HG02870 (cell line): Measurements from ENCODE around the gene DOK4.

ENCODE experiments used
- ATAC-seq: cut with Tn5 transposase; IDR thresholded peaks from one replicate; pipeline ENCODE4 v1.9.1; 2021; ENCODE audit warnings: mild to moderate bottlenecking, moderate library complexity; ENCODE audit not compliant: unreplicated experiment

The DOK4 gene

GRCh38 chr16:57478396-57479204 lies 7.7 kb downstream of the DOK4 start:
- no peak for ATAC-seq

GRCh38 chr16:57477531-57478202 lies 8.6 kb downstream of the DOK4 start:
- ATAC-seq, result no peak

GRCh38 chr16:57476546-57477410 lies 9.5 kb downstream of the DOK4 start:
- no peak for ATAC-seq

- peak; percentile 83 for ATAC-seq
Measured at GRCh38 chr16:57475711-57476339, 10.5 kb downstream of the DOK4 start.

GRCh38 chr16:57474671-57475661 lies 11.3 kb downstream of the DOK4 start:
- no peak for ATAC-seq

- no peak for ATAC-seq
Measured at GRCh38 chr16:57473906-57474305, 12.4 kb downstream of the DOK4 start.

- ATAC-seq, result no peak
Measured at GRCh38 chr16:57473176-57473840, 13.0 kb downstream of the DOK4 start.

GRCh38 chr16:57472665-57473060 lies 13.6 kb downstream of the DOK4 start:
- no peak for ATAC-seq

GRCh38 chr16:57471852-57472664 lies 14.2 kb downstream of the DOK4 start:
- no peak for ATAC-seq

- no peak for ATAC-seq
Measured at GRCh38 chr16:57471209-57471608, 15.1 kb downstream of the DOK4 start.

GRCh38 chr16:57470711-57471110 lies 15.6 kb downstream of the DOK4 start:
- ATAC-seq, result no peak

GRCh38 chr16:57469917-57470470 lies 16.3 kb downstream of the DOK4 start:
- no peak for ATAC-seq

GRCh38 chr16:57469046-57469445 lies 17.2 kb downstream of the DOK4 start:
- ATAC-seq, result no peak

GRCh38 chr16:57468346-57468745 lies 17.9 kb downstream of the DOK4 start:
- ATAC-seq, result no peak

- ATAC-seq, result no peak
Measured at GRCh38 chr16:57464523-57464922, 21.8 kb downstream of the DOK4 start.

- ATAC-seq, result no peak
Measured at GRCh38 chr16:57462978-57463362, 23.3 kb downstream of the DOK4 start.

- ATAC-seq, result peak; percentile 84
Measured at GRCh38 chr16:57462209-57462977, 23.9 kb downstream of the DOK4 start, which contains the start of gene POLR2C. Gene POLR2C (plus strand): TSS chr16:57462679. CDS start chr16:57462725, 46 bp downstream.
